Adrenal gland (tissue), 5 donors: ENCODE results near the gene TAAR8.

Source experiments
- CTCF ChIP-seq, 6 experiments: fragments of 450-650 bp in 4 of 6; fragments of 200-600 bp in 2 of 6; sonication (generic) in 1 of 6; IDR thresholded peaks; 1 replicate in 5 of 6; 2 replicates in 1 of 6; pipeline versions ENCODE4 v1.5.1 to v1.8.0; 2016 to 2021; ENCODE audit warnings: antibody characterized with exemption in 6 of 6, mild to moderate bottlenecking in 2 of 6, moderate library complexity in 1 of 6
- POLR2A ChIP-seq, 2 donors: fragments of 450-650 bp; IDR thresholded peaks; one replicate each; pipeline ENCODE4 v1.6.1; 2017; ENCODE audit warnings: antibody characterized with exemption in 2 of 2, mild to moderate bottlenecking in 2 of 2, moderate library complexity in 1 of 2
- donor health status: DM: no; HTN: no; CAD: no.

GRCh38 chr6:132506461-132506860 lies 46.0 kb upstream of the TAAR8 start:
- no peak for TF ChIP-seq POLR2A (IDR thresholded peaks at IDR 0.05)
- TF ChIP-seq CTCF (IDR thresholded peaks at IDR 0.05): no peak
